ENCODE results near the gene TEX51.

TEX51 gene

GRCh38 chr2:126916744-126917143 lies 18.1 kb downstream of the TEX51 start:
- no peak for DNase-seq

- no peak for DNase-seq
Measured at GRCh38 chr2:126921066-126921465, 22.4 kb downstream of the TEX51 start.

DNA sequence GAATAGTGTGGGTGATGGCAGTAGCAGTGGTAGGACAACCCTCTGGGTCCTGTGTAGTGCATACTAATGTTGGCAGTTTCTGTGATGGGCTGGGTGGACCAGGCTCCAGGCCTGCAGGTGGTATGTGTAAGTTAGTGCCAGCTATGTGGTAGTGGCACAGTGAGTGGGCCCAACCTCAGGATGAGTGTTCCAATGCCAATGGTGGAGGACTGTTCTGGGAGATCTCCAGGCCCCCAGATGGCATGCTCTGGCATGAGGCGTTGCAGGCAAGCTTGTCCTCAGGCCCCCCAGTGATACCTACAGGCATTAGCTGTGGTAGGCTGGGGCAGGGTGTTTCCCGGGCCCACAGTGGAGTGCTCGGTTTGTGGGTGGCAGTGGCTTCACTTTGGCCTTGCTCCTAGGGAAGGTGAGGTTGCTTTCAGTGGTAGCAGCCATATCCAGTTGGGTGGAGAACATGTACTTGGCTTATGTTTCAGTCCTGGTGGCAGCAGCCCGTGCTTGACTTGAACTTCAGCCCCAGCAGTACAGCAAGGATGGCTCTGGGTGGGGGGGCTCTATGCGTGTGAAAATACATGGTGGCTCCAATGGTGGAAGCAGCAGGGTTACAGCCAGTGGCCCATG lies 32.4 kb downstream of the TEX51 start:
- no peak for DNase-seq

GRCh38 chr2:126932529-126932928 lies 33.8 kb downstream of the TEX51 start:
- no peak for DNase-seq

DNA sequence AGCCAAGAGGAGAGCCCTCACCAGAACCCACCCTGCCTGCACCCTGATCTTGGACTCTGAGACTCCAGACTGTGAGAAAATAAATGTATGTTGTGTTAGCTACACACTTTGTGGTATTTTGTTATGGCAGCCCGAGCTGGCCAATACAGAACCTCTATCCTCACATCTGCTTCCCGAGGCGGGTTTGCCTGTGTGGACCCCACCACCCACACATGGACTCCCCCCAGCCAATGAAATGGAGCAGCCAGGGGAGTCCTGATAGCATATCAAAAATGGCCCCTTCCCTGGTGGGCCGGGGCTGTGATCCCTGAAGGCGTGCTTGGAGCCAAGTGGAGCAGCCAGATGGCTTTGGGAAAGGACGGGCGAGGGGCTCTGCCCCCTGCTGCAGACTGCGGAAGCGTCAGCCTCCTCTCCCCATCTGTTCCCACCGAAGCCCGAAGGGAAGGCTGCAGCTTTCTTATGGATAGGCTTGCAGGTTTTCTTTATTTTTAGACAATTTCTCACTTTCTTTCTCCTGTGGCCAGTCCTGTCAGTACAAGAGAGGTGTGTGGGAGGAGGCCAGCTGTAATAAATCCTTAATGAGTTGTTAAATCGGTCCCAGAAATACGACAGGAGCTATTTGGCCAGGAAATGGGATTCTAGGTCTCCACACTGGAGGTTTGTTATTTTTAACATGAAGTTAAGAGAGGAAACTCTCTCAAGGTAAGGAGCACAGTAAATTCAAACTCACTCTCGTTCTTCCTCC lies 34.4 kb downstream of the TEX51 start:
- DNase-seq = no peak

DNA sequence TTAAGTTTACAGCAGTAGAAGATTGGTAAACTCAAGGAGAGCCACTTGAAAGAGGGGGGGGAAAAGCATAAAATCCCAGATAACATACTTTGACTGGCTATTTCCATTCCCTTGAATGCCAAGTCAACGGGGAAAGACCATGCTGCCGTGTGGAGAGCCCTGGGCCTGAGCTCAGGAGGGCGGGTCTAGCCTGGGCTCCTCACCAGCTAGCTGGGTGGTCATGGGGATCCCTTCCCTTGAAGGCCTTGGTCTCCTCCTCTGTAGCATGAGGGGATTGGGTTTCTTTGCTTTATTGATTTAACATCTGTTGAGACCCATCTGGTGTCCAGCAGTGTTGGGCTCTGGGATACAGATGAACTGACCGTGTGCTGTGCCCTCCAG lies 35.0 kb downstream of the TEX51 start:
- no peak for DNase-seq

DNA sequence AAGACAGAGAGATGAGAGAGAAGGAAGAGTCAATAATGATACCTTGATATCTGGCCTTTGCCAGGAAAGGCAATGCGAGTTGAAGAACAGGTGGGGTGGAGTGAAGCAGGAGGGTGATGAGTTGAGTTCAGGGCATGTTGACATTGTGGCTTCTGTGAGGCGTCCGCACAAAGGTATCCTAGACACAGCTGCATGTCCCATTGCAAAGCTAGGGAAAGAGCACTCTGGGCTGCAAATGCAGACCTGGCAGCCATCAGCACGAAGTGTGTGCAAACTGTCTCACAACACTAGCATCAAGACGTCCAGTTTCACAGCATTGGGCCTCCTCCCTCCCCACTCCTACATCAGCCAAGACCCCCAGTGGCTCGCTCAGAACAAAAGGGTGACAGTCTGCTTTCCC lies 36.1 kb downstream of the TEX51 start:
- no peak for DNase-seq

- DNase-seq = no peak
Measured at GRCh38 chr2:126935774-126936173, 37.1 kb downstream of the TEX51 start.

DNA sequence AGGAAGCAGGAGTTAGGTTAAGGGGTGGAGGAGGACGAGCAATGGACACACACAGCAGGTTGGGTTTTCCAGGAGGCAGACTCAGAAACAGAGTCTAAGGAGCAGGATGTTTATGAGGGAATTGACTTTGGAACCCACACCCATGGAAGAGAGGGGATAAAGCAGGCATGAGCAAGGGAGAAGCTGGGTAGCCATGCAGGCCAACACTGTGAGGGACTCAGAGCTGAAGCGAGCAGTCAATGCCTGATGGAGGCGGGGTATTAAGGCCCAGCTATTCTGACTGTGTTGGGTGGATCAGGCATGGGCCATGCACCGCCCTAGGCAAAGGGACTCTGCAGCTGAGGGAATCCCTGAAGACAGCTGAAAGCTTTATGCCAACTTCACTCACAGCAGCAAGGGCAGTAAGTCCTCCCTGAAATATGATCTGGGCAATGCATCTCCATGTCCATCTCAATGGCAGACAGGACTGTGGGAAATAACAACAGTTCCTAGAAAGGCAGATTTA lies 37.6 kb downstream of the TEX51 start:
- no peak for DNase-seq

GRCh38 chr2:126940331-126940730 lies 41.6 kb downstream of the TEX51 start:
- DNase-seq = no peak

- no peak for DNase-seq
Measured at GRCh38 chr2:126942427-126943203, 43.9 kb downstream of the TEX51 start.

DNA sequence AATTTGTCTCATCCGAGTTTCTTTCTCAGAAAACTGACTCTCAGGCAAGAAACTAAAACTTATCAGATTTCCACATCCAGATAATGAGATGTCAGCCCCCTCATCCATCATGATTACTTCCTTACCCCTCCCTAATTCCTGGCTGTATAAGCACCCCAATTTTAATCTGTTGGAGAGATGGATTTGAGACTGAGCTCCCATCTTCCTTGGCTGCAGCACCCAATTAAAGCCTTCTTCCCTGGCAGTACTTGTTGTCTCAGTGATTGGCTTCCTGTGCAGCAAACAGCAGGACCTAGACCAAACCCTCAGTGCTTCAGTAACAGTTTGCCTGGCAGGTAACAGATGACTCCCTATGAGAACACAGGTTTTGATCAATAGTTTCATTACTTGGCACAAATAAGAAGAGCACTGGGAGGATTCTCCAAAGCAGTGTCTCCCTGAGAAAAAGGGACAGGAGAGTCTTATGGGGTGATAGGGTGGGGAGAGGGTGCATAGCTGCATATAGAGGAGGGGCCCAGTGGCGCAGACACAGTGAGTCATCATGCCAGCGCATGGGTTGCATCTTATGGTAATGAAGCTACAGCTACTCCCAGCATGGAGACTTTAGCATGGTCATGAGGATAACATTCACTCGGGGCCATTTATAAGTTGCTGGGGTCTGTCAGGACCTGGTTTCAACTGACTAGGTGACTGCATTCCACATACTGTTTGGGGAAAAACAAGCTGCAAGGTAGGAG lies 45.1 kb downstream of the TEX51 start:
- no peak for DNase-seq

DNA sequence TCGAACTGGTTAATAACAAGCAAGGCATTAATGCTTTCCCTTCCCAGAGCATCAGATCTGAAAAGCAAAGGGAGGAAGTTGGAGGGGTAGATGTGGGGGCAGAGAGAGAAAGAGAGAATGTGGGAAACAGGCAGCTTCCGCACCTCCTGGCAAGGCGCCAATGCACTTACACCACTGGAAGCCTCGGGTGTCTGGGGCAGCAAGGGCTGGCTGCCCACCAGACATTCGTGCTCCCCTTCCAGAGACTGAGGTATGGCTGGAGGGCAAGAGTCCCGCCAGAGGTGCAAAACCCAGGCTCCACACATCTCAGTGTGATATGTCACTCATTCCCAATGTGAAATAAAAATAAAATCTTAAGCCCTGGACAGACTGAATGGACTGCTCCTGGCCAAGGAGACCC lies 46.4 kb downstream of the TEX51 start:
- DNase-seq = no peak

- DNase-seq = no peak
Measured at GRCh38 chr2:126946318-126947102, 47.8 kb downstream of the TEX51 start.

DNA sequence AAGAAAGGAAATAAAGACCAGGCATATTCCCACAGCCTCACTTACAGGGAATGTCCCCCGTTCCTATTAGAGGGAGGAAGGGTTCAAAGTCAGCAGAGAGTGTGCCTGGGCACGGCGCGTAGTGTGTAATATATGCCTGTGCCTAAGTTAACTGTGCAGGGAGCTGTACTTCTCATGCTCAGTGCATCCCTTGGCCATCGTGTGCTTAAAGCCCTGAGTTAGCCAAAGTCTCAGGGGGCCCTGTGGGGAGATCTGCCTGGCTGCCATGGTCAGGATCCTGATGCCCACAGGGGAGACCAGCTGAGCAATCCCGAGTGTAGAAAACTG lies 48.4 kb downstream of the TEX51 start:
- no peak for DNase-seq

GRCh38 chr2:126949775-126950174 lies 51.1 kb downstream of the TEX51 start:
- no peak for DNase-seq

DNA sequence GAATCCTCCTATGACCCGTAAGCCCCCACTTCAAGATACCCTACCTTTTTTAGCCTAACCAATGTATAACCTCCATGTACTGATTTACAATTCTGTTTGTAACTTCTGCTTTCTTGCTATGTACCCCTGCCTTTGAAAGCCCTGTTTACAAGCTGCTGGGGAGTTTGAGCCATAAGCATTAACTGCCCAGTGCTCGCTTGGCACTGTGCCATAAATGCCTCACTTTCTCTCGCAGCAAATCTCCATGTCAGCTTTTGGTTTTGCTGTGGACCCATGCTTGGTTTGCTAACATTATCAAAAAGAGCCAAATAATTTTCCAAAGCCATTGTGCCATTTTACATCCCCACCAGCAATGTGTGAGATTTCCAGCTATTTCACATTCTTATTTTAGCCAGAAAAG lies 51.8 kb downstream of the TEX51 start:
- no peak for DNase-seq

Measured in effector CD4-positive, alpha-beta T cell (primary cell).